Spleen (tissue), 11 donors: ENCODE measurements around the gene DYSF. TPM values are rescaled to one million over a fixed set of nuclear protein-coding genes. Genes with fewer than 3 reads are reported as not detected.

Experiments used
- DNase-seq: peaks from one replicate; pipeline ENCODE4 v3.0.0-alpha.2; 2020
- H3K27ac ChIP-seq, 8 donors: fragments of 200-600 bp; sonication (generic) in 7 of 8; 1 replicate in 4 of 8; 2 replicates in 4 of 8; pipeline versions ENCODE4 v1.5.0 to v1.8.0; 2016 to 2021; ENCODE audit warnings: inconsistent platforms in 4 of 8, mild to moderate bottlenecking in 4 of 8, moderate library complexity in 1 of 8
- H3K27me3 ChIP-seq, 7 donors: fragments of 200-600 bp; sonication (generic) in 6 of 7; replicated peaks in 1 of 7; 1 replicate in 4 of 7; 2 replicates in 3 of 7; pipeline versions ENCODE4 v1.5.0 to v1.8.0; 2016 to 2021; ENCODE audit warnings: inconsistent platforms in 3 of 7, mild to moderate bottlenecking in 1 of 7
- H3K36me3 ChIP-seq, 6 donors: fragments of 200-600 bp; sonication (generic) in 5 of 6; 1 replicate in 4 of 6; 2 replicates in 2 of 6; pipeline versions ENCODE4 v1.5.0 to v1.8.0; 2016 to 2021; ENCODE audit warnings: inconsistent platforms in 2 of 6
- H3K4me1 ChIP-seq, 6 donors: fragments of 200-600 bp; sonication (generic) in 5 of 6; 1 replicate in 3 of 6; 2 replicates in 3 of 6; pipeline versions ENCODE4 v1.5.0 to v1.8.0; 2016 to 2021; ENCODE audit warnings: inconsistent platforms in 3 of 6
- H3K4me3 ChIP-seq, 8 donors: fragments of 200-600 bp; sonication (generic) in 7 of 8; 1 replicate in 4 of 8; 2 replicates in 4 of 8; pipeline versions ENCODE4 v1.5.0 to v1.8.0; 2016 to 2021; ENCODE audit warnings: inconsistent platforms in 4 of 8, mild to moderate bottlenecking in 4 of 8, moderate library complexity in 2 of 8
- H3K9me3 ChIP-seq, 8 donors: fragments of 200-600 bp; sonication (generic) in 7 of 8; 1 replicate in 4 of 8; 2 replicates in 4 of 8; pipeline versions ENCODE4 v1.5.0 to v1.8.0; 2016 to 2021; ENCODE audit warnings: inconsistent platforms in 4 of 8
- CTCF ChIP-seq, 11 experiments: fragments of 200-600 bp in 7 of 11; fragments of 450-650 bp in 4 of 11; sonication (generic) in 4 of 11; IDR thresholded peaks in 8 of 11; conservative IDR thresholded peaks in 3 of 11; 1 replicate in 7 of 11; 2 replicates in 4 of 11; pipeline versions ENCODE4 v1.4.0 to v1.8.0; 2016 to 2021; ENCODE audit warnings: antibody characterized with exemption in 11 of 11, inconsistent platforms in 4 of 11, mild to moderate bottlenecking in 1 of 11
- POLR2A ChIP-seq, 3 donors: fragments of 450-650 bp; IDR thresholded peaks; one replicate each; pipeline ENCODE4 v1.5.1; 2017; ENCODE audit warnings: antibody characterized with exemption in 3 of 3, mild to moderate bottlenecking in 1 of 3
- POLR2AphosphoS5 ChIP-seq, 3 donors: sonication (generic); formaldehyde crosslinking; IDR thresholded peaks; one replicate each; pipeline ENCODE4 v1.5.1; 2017; ENCODE audit warnings: antibody characterized with exemption in 3 of 3
- WGBS, 5 donors: extraction: QIAGEN DNeasy Blood & Tissue Kit in 3 of 5; methylation state at CpG; one replicate each; pipeline versions ENCODE4 v1.1.5 to v1.1.7; 2013 to 2018; 5-methylcytosine and 5-hydroxymethylcytosine counted together
- intact Hi-C: fragments of 100-400 bp; cut with DNase I; formaldehyde crosslinking; loops from one replicate; pipeline ENCODE4 v1.15.0; 2023; ENCODE audit warnings: low total_unique reads
- polyA plus RNA-seq, 3 donors: library from polyadenylated mRNA; stranded (reverse); fragments of 200-250 nt; gene quantifications; one replicate each; pipeline ENCODE4 v1.2.1, GENCODE V29; 2013
- total RNA-seq, 7 donors: library from RNA; depleted of rRNA in 3 of 7; stranded (reverse); fragments of >200 nt in 3 of 7; fragmentation: NEBNext Ultra II Directional in 4 of 7; extraction: Animal tissue kit (Norgen Biotek cat#: 25700) in 4 of 7; gene quantifications; one replicate each; pipeline versions ENCODE4 v1.1.0 to v1.2.1, GENCODE V29; 2016 to 2021
- donor health status: healthy with polysubstance abuse.
- donor health status: DM: no; HTN: no; CAD: no; lungs with moderate emphysema.
- donor health status: DM: no; HTN: no; CAD: no.
- donor health status: Bipolar disorder and iron deficiency.
- donor health status: healthy.
- donor health status: DM: no; HTN: no; CAD: no.
- donor health status: DM: yes; HTN: yes; CAD: no.

Gene DYSF
- total and polyA plus RNA-seq, 10 donors: 4.0 to 287 (median 124) TPM

GRCh38 chr2:71715951-71716696, 262.8 kb downstream of the DYSF start:
- 74 to 91% (median 82%) methylated on average over 4 of the region's 4 CpGs for WGBS, 5 donors
- peaks cover 4 to 52% (median 13%) of the 10 kb centered on the region in 6 donors for H3K4me1 ChIP-seq
- H3K27me3 ChIP-seq: no peaks in the 10 kb centered on the region
- H3K4me3 ChIP-seq: no peak overlapping the region
- intact Hi-C loops: no loop called here
- no peak for DNase-seq
- H3K36me3 ChIP-seq: no peaks in the 10 kb centered on the region
- TF ChIP-seq POLR2A (IDR thresholded peaks at IDR 0.05): no peak
- no peak for TF ChIP-seq CTCF (IDR thresholded peaks at IDR 0.05 in 8 of 11, conservative IDR thresholded peaks at IDR 0.05 in 3 of 11)
- TF ChIP-seq POLR2AphosphoS5 (IDR thresholded peaks at IDR 0.05): no peak
- peak overlapping the region in 7 of 8 donors; percentile 33 to 71 (median 60) for H3K27ac ChIP-seq
- no peaks in the 10 kb centered on the region for H3K9me3 ChIP-seq

GRCh38 chr2:71716697-71717624, 263.6 kb downstream of the DYSF start:
- peaks cover 4 to 52% (median 13%) of the 10 kb centered on the region in 6 donors for H3K4me1 ChIP-seq
- no peaks in the 10 kb centered on the region for H3K27me3 ChIP-seq
- H3K4me3 ChIP-seq: no peak overlapping the region
- peak; percentile 83 for DNase-seq
- H3K9me3 ChIP-seq: no peaks in the 10 kb centered on the region
- no peak for TF ChIP-seq CTCF (IDR thresholded peaks at IDR 0.05 in 8 of 11, conservative IDR thresholded peaks at IDR 0.05 in 3 of 11)
- TF ChIP-seq POLR2AphosphoS5 (IDR thresholded peaks at IDR 0.05): peak; percentile 71 to 77 (median 75)
- no peaks in the 10 kb centered on the region for H3K36me3 ChIP-seq
- WGBS, 5 donors: 51 to 60% (median 56%) methylated on average over 17 of the region's 17 CpGs
- H3K27ac ChIP-seq: peak overlapping the region; percentile 27 to 71 (median 60)
- intact Hi-C loops: no loop called here

GRCh38 chr2:71718686-71719085, 265.3 kb downstream of the DYSF start:
- TF ChIP-seq POLR2AphosphoS5 (IDR thresholded peaks at IDR 0.05) (no peak), CTCF (IDR thresholded peaks at IDR 0.05 in 8 of 11, conservative IDR thresholded peaks at IDR 0.05 in 3 of 11) (no peak), POLR2A (IDR thresholded peaks at IDR 0.05) (no peak)
- 50 to 71% (median 67%) methylated on average over 1 of the region's 1 CpG; no CpG with 5 or more reads in 1 of the 5 donors for WGBS, 5 donors
- DNase-seq: no peak
- H3K9me3 ChIP-seq: peaks cover 0 to 3% (median 0%) of the 10 kb centered on the region in 8 donors
- no peak overlapping the region for H3K4me3 ChIP-seq
- no peaks in the 10 kb centered on the region for H3K36me3 ChIP-seq
- intact Hi-C loops: no loop called here
- peak overlapping the region in 1 of 8 donors; percentile 6 for H3K27ac ChIP-seq
- H3K27me3 ChIP-seq: no peaks in the 10 kb centered on the region
- H3K4me1 ChIP-seq: peaks cover 4 to 42% (median 13%) of the 10 kb centered on the region in 6 donors
